Aorta (tissue), 5 donors: ENCODE results near the gene CIRBP. TPM values are rescaled to one million over a fixed set of nuclear protein-coding genes. Genes with fewer than 3 reads are reported as not detected.
A peak's percentile ranks its signal among the peaks of the same experiment; 100 is the strongest.

Experiments used
- ATAC-seq: fragments of 200-7000 bp; cut with Tn5 transposase; one replicate; pipeline ENCODE4 v1.9.1; 2022; ENCODE audit warnings: moderate library complexity; ENCODE audit not compliant: low FRiP score
- DNase-seq, 2 donors: peaks; one replicate each; pipeline ENCODE4 v3.0.0-alpha.2; 2020
- H3K27ac ChIP-seq, 2 donors: one replicate each; pipeline ENCODE4 v1.5.1; 2013; ENCODE audit warnings: low read length in 2 of 2, mild to moderate bottlenecking in 2 of 2, moderate library complexity in 2 of 2, control low read depth in 1 of 2, inconsistent platforms in 1 of 2, low read depth in 1 of 2
- H3K27me3 ChIP-seq, 2 donors: one replicate each; pipeline ENCODE4 v1.6.1; 2013; ENCODE audit warnings: control low read depth in 1 of 2, low read length in 1 of 2, mild to moderate bottlenecking in 1 of 2, moderate library complexity in 1 of 2; ENCODE audit not compliant: insufficient read depth in 2 of 2, control insufficient read depth in 1 of 2
- H3K36me3 ChIP-seq, 2 donors: one replicate each; pipeline ENCODE4 v1.6.1; 2013; ENCODE audit warnings: control low read depth in 1 of 2, low read length in 1 of 2, mild to moderate bottlenecking in 1 of 2; ENCODE audit not compliant: insufficient read depth in 2 of 2, control insufficient read depth in 1 of 2
- H3K4me1 ChIP-seq, 2 donors: one replicate each; pipeline ENCODE4 v1.6.1; 2013; ENCODE audit warnings: low read length in 2 of 2, control low read depth in 1 of 2, mild to moderate bottlenecking in 1 of 2, moderate library complexity in 1 of 2; ENCODE audit not compliant: insufficient read depth in 2 of 2, control insufficient read depth in 1 of 2
- H3K4me3 ChIP-seq, 2 donors: one replicate each; pipeline ENCODE4 v1.5.1; 2013; ENCODE audit warnings: low read length in 2 of 2, control low read depth in 1 of 2, mild to moderate bottlenecking in 1 of 2
- H3K9me3 ChIP-seq: one replicate; pipeline ENCODE4 v1.6.1; 2013; ENCODE audit warnings: mild to moderate bottlenecking, low read length; ENCODE audit not compliant: control insufficient read depth
- WGBS, 2 donors: extraction: QIAGEN DNeasy Blood & Tissue Kit; methylation state at CpG; one replicate each; pipeline ENCODE4 v1.1.7; 2013; 5-methylcytosine and 5-hydroxymethylcytosine counted together
- intact Hi-C, 2 donors: fragments of 100-400 bp; cut with DNase I; formaldehyde crosslinking; loops; one replicate each; pipeline versions ENCODE4 v1.14.2 to v1.15.0; 2022
- polyA plus RNA-seq, 2 donors: library from polyadenylated mRNA; stranded (reverse); fragments of 200-250 nt; gene quantifications; one replicate each; pipeline ENCODE4 v1.2.3, GENCODE V29; 2013
- total RNA-seq, 2 donors: library from RNA; stranded (reverse); fragmentation: NEBNext Ultra II Directional; extraction: Animal tissue kit (Norgen Biotek cat#: 25700); gene quantifications; one replicate each; pipeline ENCODE4 v1.2.1, GENCODE V29; 2021
- donor health status: healthy with polysubstance abuse.
- donor health status: Bipolar disorder and iron deficiency.
- donor health status: DM: no; HTN: no; CAD: no.
- donor health status: DM: no; HTN: no; CAD: no.
- donor health status: DM: yes; HTN: yes; CAD: no.

Gene CIRBP
- total and polyA plus RNA-seq, 4 donors = 252 to 1,634 (median 394) TPM

GRCh38 chr19:1256646-1257474 lies 12.3 kb upstream of the CIRBP start:
- Histone ChIP-seq H3K27me3 (no peaks in the 10 kb centered on the region), H3K9me3 (no peaks in the 10 kb centered on the region), H3K4me3 (no peak overlapping the region), H3K27ac (no peak overlapping the region), H3K4me1 (peaks cover 0 to 2% of the 10 kb centered on the region in 2 donors), H3K36me3 (peaks cover 6 to 9% of the 10 kb centered on the region in 2 donors)
- intact Hi-C loops = no loop called here
- ATAC-seq (no peak), DNase-seq (no peak)
- WGBS, 2 donors = 87 to 88% methylated on average over 46 of the region's 46 CpGs

- no peak overlapping the region for H3K27ac ChIP-seq
- no peaks in the 10 kb centered on the region for H3K9me3 ChIP-seq
- H3K4me1 ChIP-seq = peaks cover 0 to 2% of the 10 kb centered on the region in 2 donors
- no peak overlapping the region for H3K4me3 ChIP-seq
- no peak for DNase-seq
- no peak for ATAC-seq
- intact Hi-C loops = no loop called here
- H3K27me3 ChIP-seq = no peaks in the 10 kb centered on the region
- 67 to 71% methylated on average over 23 of the region's 23 CpGs for WGBS, 2 donors
- H3K36me3 ChIP-seq = peaks cover 6 to 9% of the 10 kb centered on the region in 2 donors
These were observed 11.5 kb upstream of the CIRBP start for GRCh38 chr19:1257475-1258162.

GRCh38 chr19:1258163-1258492 lies 11.0 kb upstream of the CIRBP start:
- Histone ChIP-seq H3K4me1 (peaks cover 0 to 2% of the 10 kb centered on the region in 2 donors), H3K27me3 (no peaks in the 10 kb centered on the region), H3K9me3 (no peaks in the 10 kb centered on the region), H3K4me3 (no peak overlapping the region), H3K27ac (no peak overlapping the region), H3K36me3 (peaks cover 6 to 9% of the 10 kb centered on the region in 2 donors)
- WGBS, 2 donors = 76 to 78% methylated on average over 8 of the region's 8 CpGs
- intact Hi-C loops = no loop called here
- ATAC-seq (no peak), DNase-seq (no peak)

- ATAC-seq (no peak), DNase-seq (no peak)
- Histone ChIP-seq H3K4me3 (no peak overlapping the region), H3K9me3 (no peaks in the 10 kb centered on the region), H3K36me3 (peaks cover 6 to 9% of the 10 kb centered on the region in 2 donors), H3K4me1 (peaks cover 0 to 2% of the 10 kb centered on the region in 2 donors), H3K27me3 (no peaks in the 10 kb centered on the region), H3K27ac (peak overlapping the region in 1 of 2 donors; percentile 25)
- WGBS, 2 donors = 30 to 35% methylated on average over 15 of the region's 15 CpGs
- intact Hi-C loops = no loop called here
These were observed 10.4 kb upstream of the CIRBP start for GRCh38 chr19:1258707-1259205.

- Histone ChIP-seq H3K4me3 (no peak overlapping the region), H3K27ac (peak overlapping the region in 1 of 2 donors; percentile 25), H3K4me1 (peaks cover 0 to 2% of the 10 kb centered on the region in 2 donors), H3K9me3 (no peaks in the 10 kb centered on the region), H3K27me3 (no peaks in the 10 kb centered on the region), H3K36me3 (peaks cover 6 to 9% of the 10 kb centered on the region in 2 donors)
- peak in 1 of 2 donors; percentile 86 for DNase-seq
- WGBS, 2 donors = 35 to 45% methylated on average over 15 to 17 of the region's 17 CpGs
- peak; percentile 4 for ATAC-seq
- intact Hi-C loops = no loop called here
These were observed 9.8 kb upstream of the CIRBP start for GRCh38 chr19:1259206-1259875.

GRCh38 chr19:1259876-1260748 lies 9.0 kb upstream of the CIRBP start:
- 29 to 31% methylated on average over 33 of the region's 33 CpGs for WGBS, 2 donors
- Histone ChIP-seq H3K4me3 (no peak overlapping the region), H3K36me3 (peaks cover 6 to 7% of the 10 kb centered on the region in 2 donors), H3K27me3 (no peaks in the 10 kb centered on the region), H3K4me1 (peaks cover 0 to 2% of the 10 kb centered on the region in 2 donors), H3K27ac (peak overlapping the region in 1 of 2 donors; percentile 53), H3K9me3 (no peaks in the 10 kb centered on the region)
- intact Hi-C loops = no loop called here
- no peak for DNase-seq
- ATAC-seq = no peak

GRCh38 chr19:1260749-1261537 lies 8.2 kb upstream of the CIRBP start:
- Histone ChIP-seq H3K36me3 (no peaks in the 10 kb centered on the region), H3K27ac (peak overlapping the region; percentile 69 to 89), H3K27me3 (no peaks in the 10 kb centered on the region), H3K4me3 (peak overlapping the region in 1 of 2 donors; percentile 18), H3K4me1 (peaks cover 0 to 2% of the 10 kb centered on the region in 2 donors), H3K9me3 (no peaks in the 10 kb centered on the region)
- DNase-seq = peak; percentile 98 to 99
- peak; percentile 89 for ATAC-seq
- intact Hi-C loops = no loop called here
- 0 to 1% methylated on average over 52 to 83 of the region's 83 CpGs for WGBS, 2 donors
